Activated CD8-positive, alpha-beta memory T cell treated with anti-CD3 and anti-CD28 coated beads for 48 hours (primary cell): Measurements from ENCODE around the gene LLGL2.
A peak's percentile ranks its signal among the peaks of the same experiment; 100 is the strongest.
"Not testable (repeated sequence)": the region's sequence is repeated elsewhere in the genome, so short reads cannot be mapped to it uniquely, and the experiment has no call there.

Experiments used
- DNase-seq, 3 experiments: peaks; one replicate each; pipeline ENCODE4 v3.0.0-alpha.2; 2020; ENCODE audit warnings: low read depth in 2 of 3, low spot score in 2 of 3

Gene LLGL2

GRCh38 chr17:75524970-75525805 lies at the start of gene LLGL2:
LLGL2 (plus strand) TSS chr17:75525697; CDS start chr17:75543427, 17,730 bp downstream.
- peak in 2 of 3 experiments; percentile 45 to 60 for DNase-seq

GRCh38 chr17:75475851-75476250 lies 49.6 kb upstream of the LLGL2 start:
- DNase-seq, result no peak

- no peak for DNase-seq
Observed at GRCh38 chr17:75476271-75476671, 49.2 kb upstream of the LLGL2 start.

- DNase-seq, result no peak
Observed at GRCh38 chr17:75476752-75477489, 48.6 kb upstream of the LLGL2 start.

- not testable (repeated sequence) for DNase-seq
Observed at GRCh38 chr17:75477490-75477862, 48.0 kb upstream of the LLGL2 start.

- DNase-seq, result no peak
Observed at GRCh38 chr17:75478508-75478907, 47.0 kb upstream of the LLGL2 start.

GRCh38 chr17:75480281-75480680 lies 45.2 kb upstream of the LLGL2 start:
- no peak for DNase-seq

- DNase-seq, result no peak
Observed at GRCh38 chr17:75481194-75482068, 44.1 kb upstream of the LLGL2 start.

GRCh38 chr17:75482098-75482942 lies 43.2 kb upstream of the LLGL2 start:
- DNase-seq, result no peak

- DNase-seq, result no peak
Observed at GRCh38 chr17:75485688-75486087, 39.8 kb upstream of the LLGL2 start.

- DNase-seq, result no peak
Observed at GRCh38 chr17:75486151-75486550, 39.3 kb upstream of the LLGL2 start.

- no peak for DNase-seq
Observed at GRCh38 chr17:75486951-75487350, 38.5 kb upstream of the LLGL2 start.

GRCh38 chr17:75487351-75488070 lies 38.0 kb upstream of the LLGL2 start:
- peak in 1 of 3 experiments; percentile 21 for DNase-seq

GRCh38 chr17:75488693-75489510 lies 36.6 kb upstream of the LLGL2 start:
- no peak for DNase-seq

GRCh38 chr17:75489511-75489955 lies 36.0 kb upstream of the LLGL2 start:
- DNase-seq, result no peak

GRCh38 chr17:75490173-75490743 lies 35.2 kb upstream of the LLGL2 start:
- no peak for DNase-seq

GRCh38 chr17:75490953-75491649 lies 34.4 kb upstream of the LLGL2 start:
- no peak for DNase-seq

GRCh38 chr17:75491680-75492079 lies 33.8 kb upstream of the LLGL2 start:
- no peak for DNase-seq
